ENCODE results near the gene C1orf21.
A peak's percentile ranks its signal among the peaks of the same experiment; 100 is the strongest.

C1orf21 gene

GRCh38 chr1:184395937-184396480 is 9.2 kb downstream of the C1orf21 start:
- Histone ChIP-seq H3K4me3 (ENCODE audit: insufficient read depth in 1 of 2, low read depth in 1 of 2, low read length in 2 of 2) (no peak overlapping the region), H2BK15ac (ENCODE audit: low read depth, poor library complexity, severe bottlenecking) (no peak overlapping the region), H3K4me2 (ENCODE audit: low read length, poor library complexity, severe bottlenecking) (no peak overlapping the region), H2BK120ac (ENCODE audit: low read depth, low read length) (no peak overlapping the region), H3K18ac (ENCODE audit: low read depth in 1 of 2, low read length in 2 of 2) (no peak overlapping the region), H2AK5ac (ENCODE audit: low read length, severe bottlenecking) (no peak overlapping the region), H3K36me3 (ENCODE audit: control insufficient read depth in 1 of 2, insufficient read depth in 2 of 2, low read depth in 1 of 2, low read length in 2 of 2) (no peaks in the 10 kb centered on the region), H2BK5ac (ENCODE audit: low read depth, low read length, poor library complexity, severe bottlenecking) (no peak overlapping the region), H3K4me1 (ENCODE audit: control insufficient read depth, insufficient read depth, low read depth, low read length) (peaks cover 2% of the 10 kb centered on the region), H3K79me1 (replicated peaks; ENCODE audit: low read length, poor library complexity, severe bottlenecking) (peaks cover 30% of the 10 kb centered on the region), H3K4ac (ENCODE audit: low read depth in 1 of 2, low read length in 2 of 2) (no peak overlapping the region), H4K91ac (ENCODE audit: low read length) (no peak overlapping the region), H2AFZ (ENCODE audit: low read depth, low read length) (no peak overlapping the region), H3K9me3 (ENCODE audit: control insufficient read depth, low read length) (no peaks in the 10 kb centered on the region), H2BK12ac (ENCODE audit: low read length in 2 of 2) (no peak overlapping the region), H3K14ac (ENCODE audit: low read length in 2 of 2) (no peak overlapping the region), H3K23ac (ENCODE audit: low read length in 2 of 2) (no peak overlapping the region), H3K27me3 (ENCODE audit: control insufficient read depth in 1 of 2, insufficient read depth in 1 of 2, low read length in 2 of 2) (no peaks in the 10 kb centered on the region), H4K8ac (ENCODE audit: low read length) (no peak overlapping the region), H3K27ac (ENCODE audit: low read length, poor library complexity, severe bottlenecking) (no peak overlapping the region), H3K9ac (ENCODE audit: low read length) (no peak overlapping the region)
- WGBS: 96% methylated on average over 2 of the region's 2 CpGs
- no peak for DNase-seq

GRCh38 chr1:184399192-184399847 is 12.5 kb downstream of the C1orf21 start:
- no peaks in the 10 kb centered on the region for H3K4me1 ChIP-seq (ENCODE audit: control insufficient read depth, insufficient read depth, low read depth, low read length)
- H2AFZ ChIP-seq (ENCODE audit: low read depth, low read length): no peak overlapping the region
- H2BK15ac ChIP-seq (ENCODE audit: low read depth, poor library complexity, severe bottlenecking): no peak overlapping the region
- H3K36me3 ChIP-seq (ENCODE audit: control insufficient read depth in 1 of 2, insufficient read depth in 2 of 2, low read depth in 1 of 2, low read length in 2 of 2): no peaks in the 10 kb centered on the region
- no peak overlapping the region for H2BK120ac ChIP-seq (ENCODE audit: low read depth, low read length)
- H3K4me2 ChIP-seq (ENCODE audit: low read length, poor library complexity, severe bottlenecking): no peak overlapping the region
- H4K8ac ChIP-seq (ENCODE audit: low read length): no peak overlapping the region
- H3K14ac ChIP-seq (ENCODE audit: low read length in 2 of 2): no peak overlapping the region
- peaks cover 26% of the 10 kb centered on the region for H3K79me1 ChIP-seq (replicated peaks; ENCODE audit: low read length, poor library complexity, severe bottlenecking)
- 66% methylated on average over 2 of the region's 5 CpGs for WGBS
- H3K4me3 ChIP-seq (ENCODE audit: insufficient read depth in 1 of 2, low read depth in 1 of 2, low read length in 2 of 2): no peak overlapping the region
- no peak overlapping the region for H2AK5ac ChIP-seq (ENCODE audit: low read length, severe bottlenecking)
- H2BK5ac ChIP-seq (ENCODE audit: low read depth, low read length, poor library complexity, severe bottlenecking): no peak overlapping the region
- no peak overlapping the region for H4K91ac ChIP-seq (ENCODE audit: low read length)
- no peak overlapping the region for H3K9ac ChIP-seq (ENCODE audit: low read length)
- no peak overlapping the region for H3K18ac ChIP-seq (ENCODE audit: low read depth in 1 of 2, low read length in 2 of 2)
- DNase-seq: no peak
- no peaks in the 10 kb centered on the region for H3K9me3 ChIP-seq (ENCODE audit: control insufficient read depth, low read length)
- H3K4ac ChIP-seq (ENCODE audit: low read depth in 1 of 2, low read length in 2 of 2): no peak overlapping the region
- H3K27me3 ChIP-seq (ENCODE audit: control insufficient read depth in 1 of 2, insufficient read depth in 1 of 2, low read length in 2 of 2): no peaks in the 10 kb centered on the region
- H3K23ac ChIP-seq (ENCODE audit: low read length in 2 of 2): no peak overlapping the region
- H3K27ac ChIP-seq (ENCODE audit: low read length, poor library complexity, severe bottlenecking): no peak overlapping the region
- no peak overlapping the region for H2BK12ac ChIP-seq (ENCODE audit: low read length in 2 of 2)

GRCh38 chr1:184403961-184404726 is 17.3 kb downstream of the C1orf21 start:
- H3K4me3 ChIP-seq (ENCODE audit: insufficient read depth in 1 of 2, low read depth in 1 of 2, low read length in 2 of 2): no peak overlapping the region
- no peak overlapping the region for H3K18ac ChIP-seq (ENCODE audit: low read depth in 1 of 2, low read length in 2 of 2)
- DNase-seq: peak; percentile 33
- peak overlapping the region; percentile 15 for H2BK120ac ChIP-seq (ENCODE audit: low read depth, low read length)
- H2AFZ ChIP-seq (ENCODE audit: low read depth, low read length): no peak overlapping the region
- H2BK15ac ChIP-seq (ENCODE audit: low read depth, poor library complexity, severe bottlenecking): no peak overlapping the region
- H3K9me3 ChIP-seq (ENCODE audit: control insufficient read depth, low read length): no peaks in the 10 kb centered on the region
- no peaks in the 10 kb centered on the region for H3K27me3 ChIP-seq (ENCODE audit: control insufficient read depth in 1 of 2, insufficient read depth in 1 of 2, low read length in 2 of 2)
- no peak overlapping the region for H3K14ac ChIP-seq (ENCODE audit: low read length in 2 of 2)
- H3K4me1 ChIP-seq (ENCODE audit: control insufficient read depth, insufficient read depth, low read depth, low read length): no peaks in the 10 kb centered on the region
- H2AK5ac ChIP-seq (ENCODE audit: low read length, severe bottlenecking): no peak overlapping the region
- no peak overlapping the region for H3K4ac ChIP-seq (ENCODE audit: low read depth in 1 of 2, low read length in 2 of 2)
- peaks cover 20% of the 10 kb centered on the region for H3K79me1 ChIP-seq (replicated peaks; ENCODE audit: low read length, poor library complexity, severe bottlenecking)
- no peaks in the 10 kb centered on the region for H3K36me3 ChIP-seq (ENCODE audit: control insufficient read depth in 1 of 2, insufficient read depth in 2 of 2, low read depth in 1 of 2, low read length in 2 of 2)
- H3K23ac ChIP-seq (ENCODE audit: low read length in 2 of 2): no peak overlapping the region
- H3K27ac ChIP-seq (ENCODE audit: low read length, poor library complexity, severe bottlenecking): no peak overlapping the region
- H2BK12ac ChIP-seq (ENCODE audit: low read length in 2 of 2): no peak overlapping the region
- H3K9ac ChIP-seq (ENCODE audit: low read length): no peak overlapping the region
- H4K8ac ChIP-seq (ENCODE audit: low read length): no peak overlapping the region
- no peak overlapping the region for H2BK5ac ChIP-seq (ENCODE audit: low read depth, low read length, poor library complexity, severe bottlenecking)
- 100% methylated on average over 1 of the region's 3 CpGs for WGBS
- H3K4me2 ChIP-seq (ENCODE audit: low read length, poor library complexity, severe bottlenecking): no peak overlapping the region
- no peak overlapping the region for H4K91ac ChIP-seq (ENCODE audit: low read length)

- H3K36me3 ChIP-seq (ENCODE audit: control insufficient read depth in 1 of 2, insufficient read depth in 2 of 2, low read depth in 1 of 2, low read length in 2 of 2): no peaks in the 10 kb centered on the region
- H3K9me3 ChIP-seq (ENCODE audit: control insufficient read depth, low read length): no peaks in the 10 kb centered on the region
- no peaks in the 10 kb centered on the region for H3K4me1 ChIP-seq (ENCODE audit: control insufficient read depth, insufficient read depth, low read depth, low read length)
- no peak overlapping the region for H2BK15ac ChIP-seq (ENCODE audit: low read depth, poor library complexity, severe bottlenecking)
- H3K9ac ChIP-seq (ENCODE audit: low read length): no peak overlapping the region
- no peak for DNase-seq
- H2BK120ac ChIP-seq (ENCODE audit: low read depth, low read length): no peak overlapping the region
- H2AFZ ChIP-seq (ENCODE audit: low read depth, low read length): no peak overlapping the region
- H2AK5ac ChIP-seq (ENCODE audit: low read length, severe bottlenecking): no peak overlapping the region
- H3K27me3 ChIP-seq (ENCODE audit: control insufficient read depth in 1 of 2, insufficient read depth in 1 of 2, low read length in 2 of 2): no peaks in the 10 kb centered on the region
- WGBS: 80% methylated on average over 2 of the region's 2 CpGs
- peaks cover 18% of the 10 kb centered on the region for H3K79me1 ChIP-seq (replicated peaks; ENCODE audit: low read length, poor library complexity, severe bottlenecking)
- no peak overlapping the region for H3K23ac ChIP-seq (ENCODE audit: low read length in 2 of 2)
- H2BK12ac ChIP-seq (ENCODE audit: low read length in 2 of 2): no peak overlapping the region
- no peak overlapping the region for H2BK5ac ChIP-seq (ENCODE audit: low read depth, low read length, poor library complexity, severe bottlenecking)
- no peak overlapping the region for H4K91ac ChIP-seq (ENCODE audit: low read length)
- no peak overlapping the region for H3K27ac ChIP-seq (ENCODE audit: low read length, poor library complexity, severe bottlenecking)
- no peak overlapping the region for H3K14ac ChIP-seq (ENCODE audit: low read length in 2 of 2)
- no peak overlapping the region for H3K4ac ChIP-seq (ENCODE audit: low read depth in 1 of 2, low read length in 2 of 2)
- no peak overlapping the region for H3K4me2 ChIP-seq (ENCODE audit: low read length, poor library complexity, severe bottlenecking)
- H4K8ac ChIP-seq (ENCODE audit: low read length): no peak overlapping the region
- no peak overlapping the region for H3K18ac ChIP-seq (ENCODE audit: low read depth in 1 of 2, low read length in 2 of 2)
- H3K4me3 ChIP-seq (ENCODE audit: insufficient read depth in 1 of 2, low read depth in 1 of 2, low read length in 2 of 2): no peak overlapping the region
Observed at GRCh38 chr1:184404727-184405027, 17.8 kb downstream of the C1orf21 start.
